GM21447 (cell line): Measurements from ENCODE around the gene MFSD6.

Source experiments
- ATAC-seq: cut with Tn5 transposase; IDR thresholded peaks from one replicate; pipeline ENCODE4 v1.9.1; 2021; ENCODE audit not compliant: unreplicated experiment

MFSD6 gene

GRCh38 chr2:190435031-190435670, 27.0 kb downstream of the MFSD6 start:
- ATAC-seq, result no peak

GRCh38 chr2:190436557-190436956, 28.4 kb downstream of the MFSD6 start:
- no peak for ATAC-seq

GRCh38 chr2:190440113-190440512, 32.0 kb downstream of the MFSD6 start:
- no peak for ATAC-seq

- ATAC-seq, result no peak
Observed at GRCh38 chr2:190441564-190441963, 33.4 kb downstream of the MFSD6 start.

- no peak for ATAC-seq
Observed at GRCh38 chr2:190443055-190443454, 34.9 kb downstream of the MFSD6 start.

GRCh38 chr2:190443778-190444481, 35.8 kb downstream of the MFSD6 start:
- ATAC-seq, result no peak

DNA sequence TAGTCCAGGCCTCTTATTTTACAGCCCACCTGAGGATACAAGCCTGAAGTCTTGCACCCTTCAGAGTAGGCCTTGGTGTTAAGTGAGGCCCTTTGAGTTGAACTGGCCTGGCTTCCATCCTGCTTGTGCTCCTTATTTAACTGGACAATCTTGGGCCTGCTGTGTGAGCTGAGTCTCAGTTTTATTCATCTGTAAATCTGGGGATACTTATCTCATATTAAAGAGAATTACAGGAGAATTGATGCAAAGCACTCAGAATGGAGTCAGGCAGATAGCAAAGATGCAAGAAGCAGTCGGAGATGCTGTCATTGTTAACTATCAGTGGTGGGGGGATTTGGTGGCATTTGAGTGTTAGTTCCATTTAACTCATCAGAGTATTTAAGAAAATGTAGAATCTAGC, 36.8 kb downstream of the MFSD6 start:
- ATAC-seq, result no peak

DNA sequence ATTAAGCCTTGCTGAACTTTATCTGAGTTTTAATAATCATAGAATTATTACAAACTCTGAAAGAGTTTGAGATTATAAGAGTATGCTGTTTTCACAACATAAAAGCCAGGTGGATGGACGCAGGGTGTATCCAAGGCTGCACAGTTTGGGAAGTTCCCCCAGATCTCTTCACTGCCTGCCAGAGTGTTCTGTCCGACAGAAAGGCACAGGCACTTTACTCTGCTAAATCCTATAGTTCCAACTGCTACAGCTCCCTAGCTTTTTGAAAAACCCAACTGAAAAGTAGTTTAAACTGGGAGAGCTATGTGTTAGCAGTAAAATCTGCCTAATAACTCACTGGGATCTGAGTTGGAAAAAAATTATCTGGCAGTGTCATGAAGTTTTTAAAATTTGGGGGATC, 38.0 kb downstream of the MFSD6 start:
- no peak for ATAC-seq

DNA sequence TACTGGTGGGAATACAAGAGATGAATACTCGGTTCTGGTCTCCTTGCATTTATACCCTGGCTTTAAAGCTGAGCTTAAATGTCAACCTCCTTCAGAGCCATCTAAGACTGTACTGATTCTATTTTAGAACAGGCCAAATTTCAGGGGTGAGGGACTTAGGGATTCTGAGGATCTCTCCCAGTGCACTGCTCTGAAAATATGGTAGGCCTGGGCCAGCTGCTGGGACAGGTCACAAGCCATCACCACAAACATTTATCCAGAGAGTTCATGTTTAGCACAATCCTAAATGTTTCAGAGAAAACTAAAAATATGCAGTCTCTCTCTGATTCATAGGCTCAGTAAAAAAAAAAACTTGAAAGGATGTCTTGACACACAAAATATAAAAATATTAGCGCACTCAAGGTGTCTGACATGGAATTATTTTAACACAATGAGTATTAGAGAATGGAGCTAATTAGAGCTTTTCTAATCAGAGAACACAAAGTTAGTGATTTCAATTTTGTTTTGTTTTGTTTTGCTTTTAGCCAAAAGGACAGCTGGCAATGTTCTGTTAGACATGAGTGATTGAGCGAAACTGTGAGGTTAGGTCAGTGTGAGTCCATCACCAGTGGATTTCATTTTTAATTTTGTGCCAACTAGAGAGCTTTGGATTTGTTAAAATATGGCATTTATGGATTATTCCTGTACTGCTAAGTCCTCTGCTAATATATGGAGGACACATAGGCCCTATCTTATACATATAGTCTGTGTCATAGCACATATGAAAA, 38.8 kb downstream of the MFSD6 start:
- ATAC-seq, result no peak

DNA sequence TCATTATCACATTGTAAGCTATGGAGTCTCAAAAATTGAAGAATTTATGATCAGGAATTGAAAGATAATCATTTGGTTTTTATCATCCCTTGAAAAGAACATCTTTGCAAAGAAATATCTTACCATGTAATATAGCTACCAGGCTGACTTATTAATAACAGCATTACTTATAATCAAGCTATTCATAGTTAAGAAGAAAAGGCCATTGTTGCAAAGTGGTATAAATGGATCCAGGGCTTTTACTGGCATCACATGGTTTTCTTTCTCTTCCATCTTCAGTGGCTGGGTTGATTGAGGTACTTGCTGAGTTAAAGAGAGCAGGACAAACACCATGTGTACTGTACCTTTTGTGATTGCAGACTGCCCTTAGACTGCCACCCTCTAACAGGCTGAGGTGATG, 39.6 kb downstream of the MFSD6 start:
- ATAC-seq, result no peak

- ATAC-seq, result no peak
Observed at GRCh38 chr2:190449925-190450324, 41.8 kb downstream of the MFSD6 start.

DNA sequence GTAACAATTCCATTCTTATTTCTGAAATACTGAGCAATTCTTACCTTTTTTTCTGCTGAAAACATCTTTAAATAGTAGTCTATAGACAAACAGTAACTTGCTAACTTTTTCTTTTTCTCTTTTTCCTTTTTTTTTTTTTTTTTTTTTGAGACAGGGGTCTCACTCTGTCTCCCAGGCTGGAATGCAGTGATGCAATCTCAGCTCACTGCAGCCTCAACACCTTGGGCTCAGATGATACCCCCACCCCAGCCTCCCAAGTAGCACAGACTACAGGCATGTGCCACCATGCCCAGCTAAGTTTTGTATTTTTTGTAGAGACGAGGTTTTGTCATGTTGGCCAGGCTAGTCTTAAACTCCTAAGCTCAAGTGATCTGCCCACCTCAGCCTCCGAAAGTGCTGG, 42.2 kb downstream of the MFSD6 start:
- ATAC-seq, result no peak

DNA sequence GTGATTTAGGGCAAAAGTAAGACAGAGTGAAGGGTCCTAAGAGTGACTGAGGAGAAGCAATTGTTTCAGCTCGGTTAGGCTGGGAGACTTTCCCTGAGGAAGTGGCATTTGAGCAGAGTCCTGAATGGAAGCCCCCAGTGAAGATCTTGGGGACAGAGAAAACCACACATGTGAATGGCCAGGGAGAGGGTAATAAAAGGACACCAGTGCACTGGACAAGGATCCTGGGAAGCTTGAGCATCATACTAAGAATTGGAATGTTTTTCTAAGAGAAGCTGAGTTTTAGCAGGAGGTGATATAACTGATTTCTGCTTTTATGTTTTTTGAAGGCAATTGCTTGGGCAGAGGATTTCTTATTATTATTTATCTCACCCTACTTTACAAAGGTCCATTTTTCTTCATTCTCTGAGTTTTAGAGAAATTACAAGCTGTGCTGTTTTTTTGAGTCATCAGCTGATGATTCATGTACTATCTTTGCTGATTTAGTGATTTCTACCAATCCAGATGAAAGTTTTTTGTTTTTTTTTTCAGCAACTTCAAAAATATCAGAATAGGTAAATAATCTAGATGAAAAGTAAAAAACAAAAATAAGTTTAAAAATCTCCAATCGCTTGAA, 43.5 kb downstream of the MFSD6 start:
- ATAC-seq, result no peak

DNA sequence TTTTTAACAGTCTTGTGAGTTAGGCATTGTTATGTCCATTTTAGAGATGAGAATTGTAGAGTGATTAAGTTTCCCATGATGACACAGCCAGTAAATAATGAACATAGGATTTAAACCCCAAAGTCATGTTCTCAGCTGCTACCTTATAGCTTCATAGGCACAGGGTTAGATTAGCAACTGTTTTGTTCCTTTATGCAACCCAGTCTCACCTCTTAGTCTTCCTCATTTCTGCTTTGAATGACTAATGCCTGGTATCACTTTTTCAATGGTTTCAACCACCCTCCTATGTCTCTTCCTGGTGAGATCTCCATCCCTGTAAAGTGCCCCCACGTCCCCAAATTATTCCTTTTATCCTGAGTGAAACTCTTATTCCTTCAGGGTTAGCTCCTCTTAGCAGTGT, 44.3 kb downstream of the MFSD6 start:
- ATAC-seq, result no peak

- ATAC-seq, result no peak
Observed at GRCh38 chr2:190454795-190455194, 46.6 kb downstream of the MFSD6 start.

DNA sequence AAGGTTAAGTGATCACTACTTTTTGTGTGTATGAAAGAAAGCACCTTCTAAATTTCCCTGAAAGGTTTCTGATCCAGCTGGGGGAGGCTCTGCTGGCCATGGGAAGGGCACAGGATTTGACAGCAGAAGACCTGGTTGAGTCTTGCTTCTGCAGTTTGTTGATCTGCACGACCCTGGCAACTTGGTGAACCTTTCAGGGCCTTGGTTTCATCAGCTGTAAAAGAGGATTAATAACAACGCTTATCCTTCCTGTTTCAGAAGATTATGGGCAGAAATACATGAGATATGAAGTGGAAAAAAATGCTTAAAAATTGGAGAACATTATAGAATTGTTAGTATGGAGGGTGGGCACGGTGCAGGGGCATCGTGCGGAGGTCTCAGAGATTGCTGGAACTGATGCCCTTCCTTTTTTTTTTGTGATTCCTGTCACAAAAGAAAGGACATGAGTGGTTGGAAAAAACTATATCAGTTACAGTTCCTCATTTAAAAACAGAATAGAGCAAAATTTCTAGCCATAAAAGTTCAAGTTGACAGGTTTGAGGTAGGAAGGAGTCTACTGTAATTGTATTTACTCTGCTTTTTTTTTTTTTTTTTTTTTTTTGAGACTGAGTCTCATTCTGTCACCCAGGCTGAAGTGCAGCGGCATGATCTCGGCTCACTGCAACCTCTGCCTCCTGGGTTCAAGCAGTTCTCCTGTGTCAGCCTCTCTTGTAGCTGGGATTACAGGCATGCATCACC, 47.4 kb downstream of the MFSD6 start:
- no peak for ATAC-seq

DNA sequence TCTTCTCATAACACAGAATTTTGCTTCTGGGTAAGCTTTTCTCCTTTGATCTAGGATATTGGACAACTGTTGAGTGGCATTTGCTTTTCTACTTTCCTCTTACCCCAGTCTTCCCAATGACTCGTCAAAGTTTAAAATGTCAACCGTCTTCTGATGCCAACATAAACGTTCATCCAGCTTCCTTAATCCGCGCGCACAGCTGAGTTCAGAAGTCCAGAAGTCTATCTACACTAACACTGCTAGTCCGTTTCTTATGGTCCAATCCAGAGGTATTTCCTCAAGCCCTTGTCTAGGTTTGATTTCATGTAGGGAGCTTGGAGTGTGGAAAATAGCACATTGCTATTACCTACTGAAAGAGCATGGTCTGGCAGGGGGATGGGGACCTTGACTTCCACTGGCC, 48.7 kb downstream of the MFSD6 start:
- ATAC-seq, result no peak

- no peak for ATAC-seq
Observed at GRCh38 chr2:190457256-190457655, 49.1 kb downstream of the MFSD6 start.

GRCh38 chr2:190458352-190459107, 50.4 kb downstream of the MFSD6 start:
- no peak for ATAC-seq

DNA sequence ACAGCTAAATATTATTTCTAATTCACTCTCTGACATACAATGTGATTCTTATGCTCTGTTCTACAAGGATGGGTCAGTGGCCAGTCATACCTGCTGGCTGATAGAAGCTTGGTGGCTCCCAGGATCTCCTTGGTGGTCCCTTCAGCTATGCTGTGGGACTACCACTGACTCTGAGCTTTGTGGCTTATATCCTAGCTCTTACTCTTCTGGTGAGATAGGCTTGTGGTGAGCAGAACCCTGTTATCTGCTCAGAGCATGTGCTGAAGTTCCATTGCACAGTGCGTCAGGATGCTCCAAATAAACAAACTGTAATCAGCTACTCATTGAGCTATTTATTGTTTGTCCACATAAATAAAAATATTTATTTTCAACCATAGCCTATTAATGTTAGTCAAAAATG, 51.7 kb downstream of the MFSD6 start:
- no peak for ATAC-seq
